GM23338 (cell line): Measurements from ENCODE around the gene SDHAF3.
"Not testable (repeated sequence)": the region's sequence is repeated elsewhere in the genome, so short reads cannot be mapped to it uniquely, and the experiment has no call there.

Source experiments
- EZH2 ChIP-seq: fragments of 200-600 bp; sonication (generic); IDR thresholded peaks from one replicate; pipeline ENCODE4 v1.8.0; 2017; ENCODE audit warnings: antibody characterized with exemption, mild to moderate bottlenecking, low read depth; ENCODE audit not compliant: unreplicated experiment
- EZH2phosphoT487 ChIP-seq: fragments of 200-600 bp; sonication (generic); IDR thresholded peaks from one replicate; pipeline ENCODE4 v1.8.1; 2018; ENCODE audit warnings: antibody characterized with exemption; ENCODE audit not compliant: unreplicated experiment
- TF ChIP-seq, protein P1 (sequence below), 2 experiments: fragments of 200-600 bp in 1 of 2; sonication (generic) in 1 of 2; conservative IDR thresholded peaks; 2 replicates each; pipeline versions ENCODE4 v1.5.1 to v1.6.1; 2016 to 2017; ENCODE audit warnings: antibody characterized with exemption in 2 of 2, low read depth in 2 of 2, mild to moderate bottlenecking in 2 of 2, moderate library complexity in 1 of 2

GRCh38 chr7:97123115-97123514 lies 5.6 kb downstream of the SDHAF3 start:
- TF ChIP-seq, protein P1, sequence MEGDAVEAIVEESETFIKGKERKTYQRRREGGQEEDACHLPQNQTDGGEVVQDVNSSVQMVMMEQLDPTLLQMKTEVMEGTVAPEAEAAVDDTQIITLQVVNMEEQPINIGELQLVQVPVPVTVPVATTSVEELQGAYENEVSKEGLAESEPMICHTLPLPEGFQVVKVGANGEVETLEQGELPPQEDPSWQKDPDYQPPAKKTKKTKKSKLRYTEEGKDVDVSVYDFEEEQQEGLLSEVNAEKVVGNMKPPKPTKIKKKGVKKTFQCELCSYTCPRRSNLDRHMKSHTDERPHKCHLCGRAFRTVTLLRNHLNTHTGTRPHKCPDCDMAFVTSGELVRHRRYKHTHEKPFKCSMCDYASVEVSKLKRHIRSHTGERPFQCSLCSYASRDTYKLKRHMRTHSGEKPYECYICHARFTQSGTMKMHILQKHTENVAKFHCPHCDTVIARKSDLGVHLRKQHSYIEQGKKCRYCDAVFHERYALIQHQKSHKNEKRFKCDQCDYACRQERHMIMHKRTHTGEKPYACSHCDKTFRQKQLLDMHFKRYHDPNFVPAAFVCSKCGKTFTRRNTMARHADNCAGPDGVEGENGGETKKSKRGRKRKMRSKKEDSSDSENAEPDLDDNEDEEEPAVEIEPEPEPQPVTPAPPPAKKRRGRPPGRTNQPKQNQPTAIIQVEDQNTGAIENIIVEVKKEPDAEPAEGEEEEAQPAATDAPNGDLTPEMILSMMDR (conservative IDR thresholded peaks at IDR 0.05; ENCODE audit: low read depth in 2 of 2) = not testable (repeated sequence)
- not testable (repeated sequence) for TF ChIP-seq EZH2phosphoT487, EZH2
